Activated gamma-delta T cell treated with anti-CD3 and anti-CD28 coated beads, Interleukin-2, amount 50 U/mL, for 16 hours (primary cell): ENCODE measurements around the gene CBARP.

ENCODE experiments used
- DNase-seq: peaks from one replicate; pipeline ENCODE4 v3.0.0-alpha.2; 2020; ENCODE audit warnings: low read depth

The CBARP gene

DNA sequence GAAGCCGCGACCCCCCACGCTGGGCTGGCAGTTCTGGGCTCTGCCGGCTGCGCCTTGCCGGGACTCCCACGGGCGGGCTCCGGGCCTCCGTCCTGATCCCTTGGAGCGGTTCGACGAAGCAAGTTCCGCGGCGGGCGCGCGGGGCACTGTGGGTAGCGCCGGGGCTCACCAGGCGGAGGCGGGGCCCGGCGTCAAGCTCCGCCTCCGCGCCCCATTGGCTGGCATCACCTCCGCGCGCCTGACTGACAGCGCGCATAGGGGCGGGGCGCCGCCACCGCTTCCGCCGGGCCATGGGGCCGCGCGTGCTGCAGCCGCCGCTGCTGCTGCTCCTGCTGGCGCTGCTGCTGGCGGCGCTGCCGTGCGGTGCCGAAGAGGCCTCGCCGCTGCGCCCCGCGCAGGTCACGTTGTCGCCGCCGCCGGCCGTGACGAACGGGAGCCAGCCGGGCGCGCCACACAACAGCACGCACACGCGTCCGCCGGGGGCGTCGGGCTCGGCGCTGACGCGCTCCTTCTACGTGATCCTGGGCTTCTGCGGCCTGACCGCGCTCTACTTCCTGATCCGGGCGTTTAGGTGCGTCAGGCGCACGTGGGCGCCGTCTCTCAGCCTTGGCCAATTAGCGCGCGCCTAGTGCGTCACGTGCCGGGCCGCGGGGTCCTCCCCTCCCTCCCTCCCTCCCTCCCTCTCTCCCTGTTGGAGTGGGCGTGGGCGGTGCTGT is 37.6 kb upstream of the CBARP start, which contains the start of gene FAM174C:
Gene FAM174C, plus strand, starts transcription at position 271 of the 716 bp plus-strand sequence. Its CDS starts 20 bp downstream, at position 291.
- peak; percentile 91 for DNase-seq

- no peak for DNase-seq
Measured at GRCh38 chr19:1274852-1275259, 37.1 kb upstream of the CBARP start.

DNA sequence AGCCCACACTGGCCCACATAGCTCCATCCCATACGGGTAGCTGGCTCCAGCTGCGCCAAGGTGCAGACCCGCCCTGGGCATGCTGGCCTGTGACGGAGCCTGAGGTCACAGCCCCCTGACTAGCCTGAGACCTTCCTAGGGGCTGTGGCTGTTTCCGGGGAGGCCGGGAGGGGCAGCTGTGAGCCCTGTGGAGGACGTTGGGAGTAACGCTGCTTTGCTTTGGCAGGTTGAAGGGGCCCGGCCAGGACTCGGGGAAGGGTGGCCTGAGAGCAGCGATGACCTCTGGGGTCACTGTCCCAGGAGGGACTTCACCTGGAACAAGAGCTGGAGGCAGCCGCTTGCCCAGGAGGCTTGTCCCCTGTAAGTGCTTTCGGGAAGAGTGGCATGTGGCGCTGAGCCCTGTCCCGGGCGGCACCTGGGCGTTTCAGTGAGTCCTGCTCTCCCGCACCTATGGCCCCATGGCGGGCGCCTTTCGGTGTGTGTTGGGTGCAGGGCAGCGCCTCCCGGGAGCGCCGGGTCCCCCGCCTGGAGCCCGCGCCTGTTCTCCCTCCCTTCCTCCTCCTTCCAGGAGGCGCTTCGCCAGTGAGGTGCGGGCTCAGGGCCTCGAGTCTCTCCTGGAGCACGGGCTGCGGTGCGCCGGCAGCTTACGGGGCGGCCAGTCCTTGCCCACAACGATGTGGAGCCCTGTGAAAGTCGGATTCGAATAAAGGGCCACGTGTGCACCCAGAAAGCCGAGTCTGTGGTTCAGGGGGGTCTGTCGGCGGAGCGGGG is 36.5 kb upstream of the CBARP start:
- no peak for DNase-seq

- no peak for DNase-seq
Measured at GRCh38 chr19:1273263-1274041, 35.6 kb upstream of the CBARP start.

DNA sequence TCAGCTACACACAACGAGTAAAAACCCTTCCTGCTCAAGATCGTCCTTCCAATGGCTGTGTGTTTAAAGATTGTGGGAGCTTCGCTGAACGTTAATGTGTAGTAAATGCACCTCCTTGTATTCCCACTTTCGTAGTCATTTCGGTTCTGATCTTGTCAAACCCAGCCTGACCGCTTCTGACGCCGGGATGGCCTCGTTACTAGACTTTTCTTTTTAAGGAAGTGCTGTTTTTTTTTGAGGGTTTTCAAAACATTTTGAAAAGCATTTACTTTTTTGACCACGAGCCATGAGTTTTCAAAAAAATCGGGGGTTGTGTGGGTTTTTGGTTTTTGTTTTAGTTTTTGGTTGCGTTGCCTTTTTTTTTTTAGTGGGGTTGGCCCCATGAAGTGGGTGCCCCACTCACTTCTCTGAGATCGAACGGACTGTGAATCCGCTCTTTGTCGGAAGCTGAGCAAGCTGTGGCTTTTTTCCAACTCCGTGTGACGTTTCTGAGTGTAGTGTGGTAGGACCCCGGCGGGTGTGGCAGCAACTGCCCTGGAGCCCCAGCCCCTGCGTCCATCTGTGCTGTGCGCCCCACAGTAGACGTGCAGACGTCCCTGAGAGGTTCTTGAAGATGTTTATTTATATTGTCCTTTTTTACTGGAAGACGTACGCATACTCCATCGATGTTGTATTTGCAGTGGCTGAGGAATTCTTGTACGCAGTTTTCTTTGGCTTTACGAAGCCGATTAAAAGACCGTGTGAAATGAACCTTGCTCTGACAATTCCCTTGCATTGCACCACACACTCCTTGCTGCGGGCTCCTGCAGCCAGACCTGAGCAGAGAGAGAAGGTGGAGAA is 34.8 kb upstream of the CBARP start:
- no peak for DNase-seq

DNA sequence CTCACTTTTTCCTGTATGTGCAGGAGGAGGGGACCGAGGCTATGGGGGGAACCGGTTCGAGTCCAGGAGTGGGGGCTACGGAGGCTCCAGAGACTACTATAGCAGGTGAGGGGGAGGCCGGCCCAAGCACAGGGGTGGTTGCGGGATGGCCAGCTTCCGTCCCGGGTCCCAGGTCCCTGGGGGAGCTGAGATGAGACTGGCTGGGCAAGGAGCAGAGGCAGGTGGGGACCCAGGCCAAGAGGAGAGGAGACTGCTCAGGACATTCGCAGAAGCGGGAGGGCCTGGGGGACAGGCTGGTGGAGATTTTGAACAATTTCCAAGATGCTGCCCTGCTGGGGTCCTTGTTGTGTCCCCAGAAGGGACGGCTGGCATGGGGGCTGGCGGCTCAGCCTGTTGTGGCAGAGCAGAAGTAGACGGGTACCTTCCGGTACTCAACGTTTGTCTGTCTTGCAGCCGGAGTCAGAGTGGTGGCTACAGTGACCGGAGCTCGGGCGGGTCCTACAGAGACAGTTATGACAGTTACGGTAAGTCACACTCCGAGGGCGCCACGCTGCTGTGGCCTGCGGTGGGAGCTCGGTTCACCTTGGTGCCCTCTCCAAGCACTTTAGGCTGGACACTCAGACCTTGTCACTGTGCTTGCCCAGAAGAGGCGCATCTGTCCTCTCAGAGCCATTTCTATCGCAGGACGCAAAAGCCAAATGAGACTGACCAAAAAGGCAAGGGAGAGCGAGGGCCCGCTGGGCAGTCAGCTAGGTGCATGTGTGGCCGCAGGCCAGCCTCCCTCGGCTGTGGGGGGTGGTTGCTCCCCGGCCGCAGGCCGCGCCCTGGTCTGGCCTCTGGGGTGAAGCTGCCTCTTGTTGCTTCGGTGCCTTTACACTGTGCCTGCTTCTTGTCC is 34.0 kb upstream of the CBARP start:
- no peak for DNase-seq

DNA sequence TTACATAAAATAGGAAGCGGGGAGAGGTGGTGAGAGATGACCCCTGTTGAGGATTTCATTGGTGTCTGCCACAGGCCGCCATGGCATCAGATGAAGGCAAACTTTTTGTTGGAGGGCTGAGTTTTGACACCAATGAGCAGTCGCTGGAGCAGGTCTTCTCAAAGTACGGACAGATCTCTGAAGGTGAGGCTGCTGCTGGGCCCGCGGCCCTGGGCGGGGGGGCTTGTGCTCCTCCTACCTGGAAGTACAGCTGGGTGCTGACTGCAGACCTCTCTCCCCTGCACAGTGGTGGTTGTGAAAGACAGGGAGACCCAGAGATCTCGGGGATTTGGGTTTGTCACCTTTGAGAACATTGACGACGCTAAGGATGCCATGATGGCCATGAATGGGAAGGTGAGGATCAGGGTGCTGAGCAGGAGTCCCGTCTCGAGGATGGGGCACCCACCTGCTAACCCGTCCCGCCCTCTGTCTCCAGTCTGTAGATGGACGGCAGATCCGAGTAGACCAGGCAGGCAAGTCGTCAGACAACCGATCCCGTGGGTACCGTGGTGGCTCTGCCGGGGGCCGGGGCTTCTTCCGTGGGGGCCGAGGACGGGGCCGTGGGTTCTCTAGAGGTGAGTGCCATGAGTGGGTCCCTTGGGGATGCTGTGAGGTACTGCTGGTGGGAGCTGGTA is 33.2 kb upstream of the CBARP start:
- no peak for DNase-seq

- DNase-seq = no peak
Measured at GRCh38 chr19:1270213-1270853, 32.5 kb upstream of the CBARP start.

DNA sequence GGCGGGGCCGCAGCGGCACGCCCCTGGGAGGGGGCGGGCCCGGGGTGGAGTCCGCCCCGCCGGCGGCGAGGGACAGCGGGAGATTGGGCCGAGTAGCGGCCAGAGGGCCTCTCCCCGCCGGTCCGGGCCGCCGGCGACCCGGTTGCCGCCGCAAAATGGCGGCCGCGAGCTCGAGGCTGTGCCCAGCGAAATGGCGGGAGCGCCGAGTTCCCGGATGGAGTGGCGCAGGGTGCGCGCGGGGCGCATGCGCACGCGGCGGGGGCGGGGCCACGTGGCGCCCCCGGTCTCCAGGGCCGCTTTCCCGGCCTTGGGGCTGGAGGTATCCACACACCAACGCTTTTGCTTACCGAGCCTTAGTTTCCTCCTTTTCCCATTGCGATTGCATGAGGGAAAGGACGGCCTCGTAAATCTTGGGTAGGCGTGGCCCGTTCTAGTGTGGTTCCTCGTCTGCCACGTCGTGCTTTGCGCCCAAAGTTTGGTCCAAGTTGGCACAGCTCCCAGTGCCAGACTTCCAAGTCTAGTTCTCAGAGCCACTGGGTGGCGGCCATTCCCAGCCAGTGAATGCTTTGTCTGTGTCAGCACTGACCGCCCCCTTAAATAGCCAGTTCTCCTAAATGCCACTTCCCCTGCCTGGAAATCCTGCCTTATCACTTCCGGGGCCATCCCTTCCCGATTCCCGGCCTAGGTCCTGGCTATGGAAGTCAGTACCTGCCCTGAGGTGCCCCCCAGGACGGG is 31.8 kb upstream of the CBARP start:
- DNase-seq = peak; percentile 77

DNA sequence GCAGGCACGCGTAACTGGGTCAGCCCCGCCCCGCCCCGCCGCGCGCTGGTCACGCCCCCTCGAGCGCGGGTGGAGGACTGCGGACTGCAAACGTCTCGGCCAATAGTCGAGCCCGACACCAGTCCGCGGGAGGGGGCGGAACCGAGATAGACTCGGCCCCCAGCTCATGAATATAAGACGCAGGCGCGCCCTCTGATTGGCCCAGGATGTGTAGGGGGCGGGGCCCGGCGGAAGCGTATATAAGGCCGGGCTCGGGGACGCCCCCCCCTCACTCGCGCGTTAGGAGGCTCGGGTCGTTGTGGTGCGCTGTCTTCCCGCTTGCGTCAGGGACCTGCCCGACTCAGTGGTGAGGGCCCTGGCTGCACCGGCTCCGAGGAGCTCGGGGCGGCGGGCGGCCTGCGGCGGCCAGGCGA is 31.3 kb upstream of the CBARP start, which contains the start of gene CIRBP:
Gene CIRBP, plus strand, starts transcription at position 268 of the 413 bp plus-strand sequence. CDS start 1,602 bp downstream, outside the sequence.
- DNase-seq = peak; percentile 99

DNA sequence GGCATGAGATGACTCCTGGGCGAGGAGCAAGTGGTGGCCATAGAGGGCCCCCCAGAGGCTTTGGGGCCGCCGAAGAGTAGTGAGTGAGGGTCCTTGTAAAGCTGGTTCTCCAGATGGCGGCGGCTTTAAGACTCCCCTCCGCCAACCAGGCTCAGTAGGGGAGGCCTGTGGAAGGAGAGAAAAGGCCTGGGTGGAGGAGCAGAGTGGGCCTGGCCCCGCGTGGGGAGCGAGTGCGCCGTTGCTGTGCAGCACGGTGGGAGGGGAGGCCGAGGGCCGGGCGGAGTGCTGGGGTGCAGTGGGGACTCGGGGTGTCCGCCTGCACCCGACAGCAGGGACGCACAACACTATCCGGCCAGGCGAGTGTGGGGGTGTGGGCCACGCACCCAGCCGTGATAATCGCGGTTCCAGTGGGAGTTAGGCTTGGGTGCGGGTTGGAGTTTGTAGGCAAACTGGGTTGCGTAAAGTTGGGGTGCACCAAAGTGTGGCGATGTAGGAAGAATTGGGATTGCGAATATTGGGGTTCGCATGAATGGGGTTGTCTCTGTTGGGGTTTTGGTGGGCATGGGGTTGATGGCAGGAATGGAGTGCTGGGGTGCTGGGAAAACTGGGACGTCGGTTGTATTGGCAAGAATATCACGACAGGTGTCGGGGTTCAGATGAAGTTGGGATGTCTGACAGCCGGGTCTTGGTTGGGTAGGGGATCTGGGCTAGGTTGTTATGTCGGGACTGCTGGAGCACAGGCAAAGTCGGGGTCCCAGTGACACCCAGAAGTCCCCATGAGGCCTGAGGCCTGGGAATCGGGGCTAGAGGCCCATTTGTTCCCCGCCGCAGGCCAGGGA is 30.6 kb upstream of the CBARP start:
- DNase-seq = no peak

GRCh38 chr19:1267477-1268225 is 29.8 kb upstream of the CBARP start:
- DNase-seq = no peak

DNA sequence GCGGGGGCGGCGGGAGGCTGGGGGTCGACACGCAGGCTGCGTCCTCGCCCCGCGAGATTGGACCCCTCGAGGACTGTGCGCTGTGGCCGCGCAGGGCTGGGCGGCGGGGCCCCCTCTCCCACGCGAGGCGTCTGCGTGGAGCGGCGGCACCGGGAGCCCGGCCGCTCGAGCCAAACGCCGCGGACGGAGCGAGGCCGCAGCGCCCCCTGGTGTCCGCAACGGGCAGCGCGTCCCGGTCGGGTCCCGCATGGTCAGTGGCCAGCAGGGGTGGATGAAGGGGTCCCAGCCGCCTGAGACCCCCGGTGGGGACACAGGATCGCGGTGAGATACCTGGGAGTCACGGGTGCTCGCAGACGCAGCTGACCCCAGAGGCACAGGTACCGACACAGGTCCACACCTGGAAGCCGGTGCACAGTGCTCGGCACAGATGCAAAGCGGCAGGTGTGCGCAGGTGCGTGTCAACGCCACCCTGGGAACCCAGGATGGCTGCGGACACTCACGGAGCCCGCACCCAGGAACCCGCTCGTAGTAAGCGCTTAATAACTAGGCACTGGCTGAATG is 29.2 kb upstream of the CBARP start:
- DNase-seq = peak; percentile 56

DNA sequence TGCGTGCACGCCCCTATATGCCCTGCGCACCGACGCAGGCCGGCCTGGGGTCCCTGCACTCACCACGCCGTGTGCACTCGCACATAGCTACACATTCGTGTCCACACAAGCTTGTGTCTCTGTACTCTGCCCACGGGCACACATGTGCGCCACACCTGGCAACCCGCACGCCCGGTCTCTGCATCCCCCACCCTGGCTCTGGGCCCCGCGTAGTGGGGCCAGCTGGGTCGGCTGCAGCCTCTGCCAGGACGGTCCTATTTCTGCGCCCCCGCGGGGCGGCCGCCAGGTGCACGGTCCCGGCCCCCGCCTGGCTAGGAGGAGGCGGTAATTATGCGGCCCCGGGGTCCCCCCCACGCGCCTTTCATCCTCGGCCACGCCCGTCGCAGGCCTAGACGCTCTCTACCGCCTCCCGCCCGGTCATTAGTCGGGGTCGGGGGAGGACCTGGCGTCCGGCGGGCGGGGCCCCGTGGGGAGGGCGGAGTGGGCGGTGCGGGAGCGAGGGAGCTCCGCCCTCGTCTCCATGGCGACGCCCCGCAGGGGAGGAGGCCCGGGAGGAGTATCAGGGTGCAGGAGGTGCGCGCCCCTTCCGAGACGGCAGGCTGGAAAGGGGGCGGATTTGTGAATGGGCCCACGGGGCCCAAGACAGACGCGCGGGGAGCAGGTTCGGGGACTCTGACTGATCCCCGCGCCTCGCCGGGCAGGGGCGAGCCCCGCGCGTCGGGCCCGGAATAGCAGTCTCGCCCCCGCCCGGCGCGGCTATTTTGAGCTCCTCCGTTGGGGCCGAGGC is 28.5 kb upstream of the CBARP start:
- peak; percentile 71 for DNase-seq

DNA sequence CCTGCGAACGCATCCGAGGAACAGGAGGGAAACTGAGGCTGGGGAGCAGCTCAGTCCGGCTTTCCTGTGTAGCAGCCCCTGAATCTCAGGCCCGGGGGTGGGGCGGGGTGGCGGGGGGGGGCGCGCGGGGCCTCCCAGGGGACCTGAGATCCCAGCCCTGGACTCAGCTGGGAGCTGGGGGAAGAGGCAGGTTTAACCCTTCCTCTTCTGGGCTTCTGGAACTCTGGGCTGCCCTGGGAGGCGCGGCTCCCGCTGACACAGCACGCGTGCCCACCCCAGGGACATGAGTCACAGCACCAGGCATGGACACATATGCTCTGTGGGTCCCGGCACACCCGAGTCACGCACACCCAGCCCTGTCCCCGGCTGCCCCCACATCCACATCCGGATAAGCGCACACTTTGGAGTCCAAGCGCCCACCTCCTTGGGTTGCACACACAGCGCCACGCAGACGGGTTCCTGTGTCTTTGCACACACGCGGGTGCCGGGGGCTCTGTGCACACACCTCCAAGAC is 27.9 kb upstream of the CBARP start:
- no peak for DNase-seq
